ENCODE measurements around the gene CDKN1A. TPM values are rescaled to one million over a fixed set of nuclear protein-coding genes. Genes with fewer than 3 reads are reported as not detected.

The CDKN1A gene
- 6.0 TPM for polyA plus RNA-seq (2013, experiment 1 of 2)
- 5.9 TPM for polyA plus RNA-seq (2013, experiment 2 of 2)

DNA sequence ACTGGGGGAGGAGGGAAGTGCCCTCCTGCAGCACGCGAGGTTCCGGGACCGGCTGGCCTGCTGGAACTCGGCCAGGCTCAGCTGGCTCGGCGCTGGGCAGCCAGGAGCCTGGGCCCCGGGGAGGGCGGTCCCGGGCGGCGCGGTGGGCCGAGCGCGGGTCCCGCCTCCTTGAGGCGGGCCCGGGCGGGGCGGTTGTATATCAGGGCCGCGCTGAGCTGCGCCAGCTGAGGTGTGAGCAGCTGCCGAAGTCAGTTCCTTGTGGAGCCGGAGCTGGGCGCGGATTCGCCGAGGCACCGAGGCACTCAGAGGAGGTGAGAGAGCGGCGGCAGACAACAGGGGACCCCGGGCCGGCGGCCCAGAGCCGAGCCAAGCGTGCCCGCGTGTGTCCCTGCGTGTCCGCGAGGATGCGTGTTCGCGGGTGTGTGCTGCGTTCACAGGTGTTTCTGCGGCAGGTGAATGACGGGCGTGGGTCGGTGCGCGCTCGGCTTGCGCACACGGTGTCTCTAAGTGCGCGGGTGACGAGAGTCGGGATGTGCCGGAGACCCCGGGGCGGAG is at the start of gene CDKN1A:
Gene CDKN1A (plus strand): TSS at position 227 of the 555 bp plus-strand sequence. CDS start 5,388 bp downstream, outside the sequence.
- peak within 1 kb of the TSS; percentile 86 for H3K9ac ChIP-seq (ENCODE audit: low read length)
- DNase-seq = peak; percentile 95
- H4K8ac ChIP-seq (ENCODE audit: low read depth, low read length) = no peak within 1 kb of the TSS
- no peak within 1 kb of the TSS for H2BK15ac ChIP-seq (replicated peaks; ENCODE audit: low read depth)
- H3K4me3 ChIP-seq (ENCODE audit: low read length) = peak within 1 kb of the TSS; percentile 28
- no CpG with 5 or more reads among the region's 63 CpGs for WGBS (ENCODE audit: extremely low coverage, insufficient coverage, low lambda C conversion rate)
- no peaks in the 10 kb centered on the region for H3K79me2 ChIP-seq (ENCODE audit: control insufficient read depth, insufficient read depth, low read length)
- peak within 1 kb of the TSS; percentile 77 for H3K4ac ChIP-seq (ENCODE audit: low read depth, low read length)
- H4K5ac ChIP-seq (ENCODE audit: low read length) = peak within 1 kb of the TSS; percentile 12
- H2AK5ac ChIP-seq (ENCODE audit: low read length) = no peak within 1 kb of the TSS
- H3K4me1 ChIP-seq (ENCODE audit: control insufficient read depth, low read depth, low read length) = peaks cover 3% of the 10 kb centered on the region
- H3K4me2 ChIP-seq (ENCODE audit: low read length) = peak within 1 kb of the TSS; percentile 80
- peaks cover 2% of the 10 kb centered on the region for H3K27me3 ChIP-seq (ENCODE audit: insufficient read depth, low read length, poor library complexity)
- H3K79me1 ChIP-seq (ENCODE audit: low read length) = no peaks in the 10 kb centered on the region
- H3K36me3 ChIP-seq (ENCODE audit: control insufficient read depth, insufficient read depth, low read length) = no peaks in the 10 kb centered on the region
- no peak within 1 kb of the TSS for H2BK120ac ChIP-seq (ENCODE audit: low read depth, low read length)
- H3K56ac ChIP-seq (ENCODE audit: low read length) = peak within 1 kb of the TSS; percentile 92
- H3K27ac ChIP-seq (ENCODE audit: low read depth, low read length) = peak within 1 kb of the TSS; percentile 68
- H3K23ac ChIP-seq (ENCODE audit: low read length) = no peak within 1 kb of the TSS
- H2BK5ac ChIP-seq (ENCODE audit: low read length) = peak within 1 kb of the TSS; percentile 45
- H3K18ac ChIP-seq (ENCODE audit: low read length) = peak within 1 kb of the TSS; percentile 24

DNA sequence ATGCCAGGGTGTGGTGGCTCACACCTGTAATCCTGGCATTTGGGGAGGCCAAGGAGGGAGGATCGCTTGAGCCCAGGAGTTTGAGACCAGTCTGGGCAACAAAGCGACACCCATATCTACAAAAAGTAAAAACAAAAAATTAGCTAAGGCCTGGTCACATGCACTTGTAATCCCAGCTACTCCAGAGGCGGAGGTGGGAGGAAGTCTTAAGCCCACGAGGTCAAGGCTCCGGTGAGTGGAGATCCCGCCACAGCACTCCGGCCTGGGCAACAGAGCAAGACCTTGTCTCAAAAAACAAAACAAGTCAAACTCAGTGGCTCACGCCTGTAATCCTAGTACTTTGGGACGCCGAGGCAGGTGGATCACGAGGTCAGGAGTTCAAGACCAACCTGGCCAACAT is 48.7 kb upstream of the CDKN1A start:
- H3K23ac ChIP-seq (ENCODE audit: low read length) = no peak overlapping the region
- no CpG with 5 or more reads among the region's 11 CpGs for WGBS (ENCODE audit: extremely low coverage, insufficient coverage, low lambda C conversion rate)
- H4K8ac ChIP-seq (ENCODE audit: low read depth, low read length) = no peak overlapping the region
- H3K9ac ChIP-seq (ENCODE audit: low read length) = no peak overlapping the region
- no peak overlapping the region for H2BK120ac ChIP-seq (ENCODE audit: low read depth, low read length)
- no peak overlapping the region for H3K56ac ChIP-seq (ENCODE audit: low read length)
- no peak overlapping the region for H2BK5ac ChIP-seq (ENCODE audit: low read length)
- no peaks in the 10 kb centered on the region for H3K27me3 ChIP-seq (ENCODE audit: insufficient read depth, low read length, poor library complexity)
- H2BK15ac ChIP-seq (replicated peaks; ENCODE audit: low read depth) = no peak overlapping the region
- H3K4me2 ChIP-seq (ENCODE audit: low read length) = no peak overlapping the region
- no peak overlapping the region for H2AK5ac ChIP-seq (ENCODE audit: low read length)
- DNase-seq = no peak
- H3K18ac ChIP-seq (ENCODE audit: low read length) = no peak overlapping the region
- no peak overlapping the region for H3K4ac ChIP-seq (ENCODE audit: low read depth, low read length)
- no peaks in the 10 kb centered on the region for H3K79me1 ChIP-seq (ENCODE audit: low read length)
- no peak overlapping the region for H4K5ac ChIP-seq (ENCODE audit: low read length)
- no peaks in the 10 kb centered on the region for H3K36me3 ChIP-seq (ENCODE audit: control insufficient read depth, insufficient read depth, low read length)
- no peaks in the 10 kb centered on the region for H3K79me2 ChIP-seq (ENCODE audit: control insufficient read depth, insufficient read depth, low read length)
- no peaks in the 10 kb centered on the region for H3K4me1 ChIP-seq (ENCODE audit: control insufficient read depth, low read depth, low read length)
- no peak overlapping the region for H3K27ac ChIP-seq (ENCODE audit: low read depth, low read length)
- no peak overlapping the region for H3K4me3 ChIP-seq (ENCODE audit: low read length)

DNA sequence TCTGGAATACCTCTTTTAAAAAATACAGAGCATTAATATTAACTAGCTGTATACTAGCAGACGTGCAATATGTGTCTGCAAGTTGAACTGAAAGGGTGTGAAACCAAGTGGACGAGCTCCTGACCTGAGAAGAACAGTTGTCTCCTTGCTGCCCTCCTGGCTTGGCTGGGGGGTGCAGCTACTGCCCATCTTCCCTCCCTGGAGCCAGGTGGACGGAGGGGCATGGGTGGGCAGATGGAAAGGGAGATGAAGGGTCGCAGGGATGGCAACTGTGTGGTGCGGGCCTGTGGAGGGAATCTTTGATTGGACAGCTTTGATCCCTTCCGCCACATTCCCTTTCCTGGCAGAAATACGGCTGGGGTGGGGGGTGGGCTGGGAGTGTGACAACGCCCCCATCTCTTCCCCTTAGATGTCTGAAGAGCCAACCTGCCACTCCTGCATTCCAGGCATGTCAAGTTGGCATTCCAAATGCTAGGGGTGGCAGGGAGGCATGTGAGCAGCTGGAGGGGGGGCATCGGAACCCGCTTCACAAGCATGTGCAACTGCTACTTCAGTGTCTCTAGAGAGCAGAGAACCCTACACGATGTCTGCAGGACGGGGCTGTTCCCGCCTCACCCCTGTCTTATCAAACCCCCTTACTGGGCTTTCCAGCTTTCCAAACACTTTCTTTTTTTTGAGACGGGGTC is 47.0 kb upstream of the CDKN1A start:
- H3K79me2 ChIP-seq (ENCODE audit: control insufficient read depth, insufficient read depth, low read length) = no peaks in the 10 kb centered on the region
- DNase-seq = no peak
- no peak overlapping the region for H2BK15ac ChIP-seq (replicated peaks; ENCODE audit: low read depth)
- H4K8ac ChIP-seq (ENCODE audit: low read depth, low read length) = no peak overlapping the region
- H2BK5ac ChIP-seq (ENCODE audit: low read length) = no peak overlapping the region
- H4K5ac ChIP-seq (ENCODE audit: low read length) = no peak overlapping the region
- H3K36me3 ChIP-seq (ENCODE audit: control insufficient read depth, insufficient read depth, low read length) = no peaks in the 10 kb centered on the region
- H3K4me3 ChIP-seq (ENCODE audit: low read length) = no peak overlapping the region
- H3K56ac ChIP-seq (ENCODE audit: low read length) = no peak overlapping the region
- H2AK5ac ChIP-seq (ENCODE audit: low read length) = no peak overlapping the region
- H3K23ac ChIP-seq (ENCODE audit: low read length) = no peak overlapping the region
- no peak overlapping the region for H3K4ac ChIP-seq (ENCODE audit: low read depth, low read length)
- no peak overlapping the region for H3K27ac ChIP-seq (ENCODE audit: low read depth, low read length)
- H2BK120ac ChIP-seq (ENCODE audit: low read depth, low read length) = no peak overlapping the region
- H3K18ac ChIP-seq (ENCODE audit: low read length) = no peak overlapping the region
- no CpG with 5 or more reads among the region's 14 CpGs for WGBS (ENCODE audit: extremely low coverage, insufficient coverage, low lambda C conversion rate)
- H3K27me3 ChIP-seq (ENCODE audit: insufficient read depth, low read length, poor library complexity) = no peaks in the 10 kb centered on the region
- no peaks in the 10 kb centered on the region for H3K4me1 ChIP-seq (ENCODE audit: control insufficient read depth, low read depth, low read length)
- H3K79me1 ChIP-seq (ENCODE audit: low read length) = no peaks in the 10 kb centered on the region
- no peak overlapping the region for H3K4me2 ChIP-seq (ENCODE audit: low read length)
- no peak overlapping the region for H3K9ac ChIP-seq (ENCODE audit: low read length)

GRCh38 chr6:36633370-36633769 is 45.1 kb upstream of the CDKN1A start:
- no peaks in the 10 kb centered on the region for H3K27me3 ChIP-seq (ENCODE audit: insufficient read depth, low read length, poor library complexity)
- H3K9ac ChIP-seq (ENCODE audit: low read length) = no peak overlapping the region
- H3K4me1 ChIP-seq (ENCODE audit: control insufficient read depth, low read depth, low read length) = no peaks in the 10 kb centered on the region
- H3K4me2 ChIP-seq (ENCODE audit: low read length) = no peak overlapping the region
- no peaks in the 10 kb centered on the region for H3K36me3 ChIP-seq (ENCODE audit: control insufficient read depth, insufficient read depth, low read length)
- WGBS (ENCODE audit: extremely low coverage, insufficient coverage, low lambda C conversion rate) = no CpG with 5 or more reads among the region's 6 CpGs
- no peak overlapping the region for H2BK120ac ChIP-seq (ENCODE audit: low read depth, low read length)
- no peak for DNase-seq
- no peak overlapping the region for H2BK5ac ChIP-seq (ENCODE audit: low read length)
- H2AK5ac ChIP-seq (ENCODE audit: low read length) = no peak overlapping the region
- H2BK15ac ChIP-seq (replicated peaks; ENCODE audit: low read depth) = no peak overlapping the region
- H4K5ac ChIP-seq (ENCODE audit: low read length) = no peak overlapping the region
- no peak overlapping the region for H3K4ac ChIP-seq (ENCODE audit: low read depth, low read length)
- no peak overlapping the region for H4K8ac ChIP-seq (ENCODE audit: low read depth, low read length)
- no peak overlapping the region for H3K23ac ChIP-seq (ENCODE audit: low read length)
- no peak overlapping the region for H3K18ac ChIP-seq (ENCODE audit: low read length)
- H3K79me2 ChIP-seq (ENCODE audit: control insufficient read depth, insufficient read depth, low read length) = no peaks in the 10 kb centered on the region
- no peak overlapping the region for H3K4me3 ChIP-seq (ENCODE audit: low read length)
- H3K27ac ChIP-seq (ENCODE audit: low read depth, low read length) = no peak overlapping the region
- H3K56ac ChIP-seq (ENCODE audit: low read length) = no peak overlapping the region
- no peaks in the 10 kb centered on the region for H3K79me1 ChIP-seq (ENCODE audit: low read length)

DNA sequence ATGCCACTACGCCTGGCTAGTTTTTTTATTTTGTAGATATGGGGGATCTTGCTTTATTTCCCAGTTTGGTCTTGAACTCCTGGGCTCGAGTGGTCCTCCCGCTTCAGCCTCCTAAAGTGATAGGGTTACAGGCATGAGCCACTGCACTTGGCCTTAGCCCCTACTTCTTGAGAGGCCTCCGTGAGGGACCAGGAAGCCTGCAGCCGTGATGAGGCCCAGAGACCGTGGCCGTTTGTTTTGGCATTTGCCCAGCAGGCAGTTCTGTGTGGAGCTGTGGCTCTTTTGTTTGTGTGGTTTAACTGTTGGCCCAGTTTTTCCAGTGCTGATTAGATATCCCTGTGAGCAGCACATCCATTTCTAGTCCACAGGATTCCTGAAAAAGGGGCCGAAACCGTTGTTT is 44.6 kb upstream of the CDKN1A start:
- Histone ChIP-seq H3K56ac (ENCODE audit: low read length) (no peak overlapping the region), H2BK5ac (ENCODE audit: low read length) (no peak overlapping the region), H3K79me2 (ENCODE audit: control insufficient read depth, insufficient read depth, low read length) (no peaks in the 10 kb centered on the region), H3K18ac (ENCODE audit: low read length) (no peak overlapping the region), H3K36me3 (ENCODE audit: control insufficient read depth, insufficient read depth, low read length) (no peaks in the 10 kb centered on the region), H3K27me3 (ENCODE audit: insufficient read depth, low read length, poor library complexity) (no peaks in the 10 kb centered on the region), H3K4me3 (ENCODE audit: low read length) (no peak overlapping the region), H3K4me2 (ENCODE audit: low read length) (no peak overlapping the region), H3K4me1 (ENCODE audit: control insufficient read depth, low read depth, low read length) (no peaks in the 10 kb centered on the region), H3K23ac (ENCODE audit: low read length) (no peak overlapping the region), H3K4ac (ENCODE audit: low read depth, low read length) (no peak overlapping the region), H4K8ac (ENCODE audit: low read depth, low read length) (no peak overlapping the region), H2BK120ac (ENCODE audit: low read depth, low read length) (no peak overlapping the region), H3K9ac (ENCODE audit: low read length) (no peak overlapping the region), H3K27ac (ENCODE audit: low read depth, low read length) (no peak overlapping the region), H2BK15ac (replicated peaks; ENCODE audit: low read depth) (no peak overlapping the region), H3K79me1 (ENCODE audit: low read length) (no peaks in the 10 kb centered on the region), H4K5ac (ENCODE audit: low read length) (no peak overlapping the region), H2AK5ac (ENCODE audit: low read length) (no peak overlapping the region)
- DNase-seq = no peak
- no CpG with 5 or more reads among the region's 9 CpGs for WGBS (ENCODE audit: extremely low coverage, insufficient coverage, low lambda C conversion rate)

Measured in mesendoderm (in vitro differentiated cells).